T47D (cell line): ENCODE data around the gene C16orf90.
A peak's percentile ranks its signal among the peaks of the same experiment; 100 is the strongest.
"Not testable (repeated sequence)": the region's sequence is repeated elsewhere in the genome, so short reads cannot be mapped to it uniquely, and the experiment has no call there.

Experiments
- DNase-seq, 2 experiments: peaks; one replicate each; pipeline versions ENCODE4 v3.0.0 to v3.0.0-alpha.2; 2011 to 2012; ENCODE audit warnings: low read depth in 1 of 2, low spot score in 1 of 2
- JUND ChIP-seq: IDR thresholded peaks from 2 replicates; pipeline ENCODE4 v1.6.1; 2012; ENCODE audit warnings: low read depth
- in situ Hi-C: cut with HindIII; loops from 2 replicates; pipeline ENCODE4 v1.10.0; 2016; ENCODE audit warnings: low sequenced_read_pairs, low pct_unique_long_range_greater_than_20kb

Gene C16orf90

GRCh38 chr16:3495176-3495575 is at the start of gene C16orf90:
C16orf90 (minus strand) TSS chr16:3495489; CDS start chr16:3495421, 68 bp downstream.
- DNase-seq: no peak
- in situ Hi-C loops: no loop called here
- no peak for TF ChIP-seq JUND

GRCh38 chr16:3542601-3543373 is 47.5 kb upstream of the C16orf90 start:
- no peak for DNase-seq
- in situ Hi-C loops: no loop called here
- no peak for TF ChIP-seq JUND

GRCh38 chr16:3541527-3542155 is 46.4 kb upstream of the C16orf90 start:
- no peak for TF ChIP-seq JUND
- no peak for DNase-seq
- in situ Hi-C loops: no loop called here

GRCh38 chr16:3538222-3538621 is 42.9 kb upstream of the C16orf90 start:
- in situ Hi-C loops: no loop called here
- no peak for TF ChIP-seq JUND
- DNase-seq: no peak

- in situ Hi-C loops: no loop called here
- no peak for DNase-seq
- no peak for TF ChIP-seq JUND
Observed at GRCh38 chr16:3536851-3537250, 41.6 kb upstream of the C16orf90 start.

- in situ Hi-C loops: no loop called here
- DNase-seq: no peak
- TF ChIP-seq JUND: no peak
Observed at GRCh38 chr16:3536271-3536731, 41.0 kb upstream of the C16orf90 start.

GRCh38 chr16:3534126-3534525 is 38.8 kb upstream of the C16orf90 start:
- TF ChIP-seq JUND: no peak

GRCh38 chr16:3532741-3533140 is 37.5 kb upstream of the C16orf90 start:
- no peak for DNase-seq
- TF ChIP-seq JUND: no peak
- in situ Hi-C loops: no loop called here

More at GRCh38 chr16:3534126-3534525, 38.8 kb upstream of the C16orf90 start:
- no peak for DNase-seq
- in situ Hi-C loops: no loop called here

- TF ChIP-seq JUND: no peak
- in situ Hi-C loops: no loop called here
- DNase-seq: no peak
Observed at GRCh38 chr16:3530371-3530914, 35.2 kb upstream of the C16orf90 start.

GRCh38 chr16:3529175-3529574 is 33.9 kb upstream of the C16orf90 start:
- DNase-seq: no peak
- no peak for TF ChIP-seq JUND
- in situ Hi-C loops: no loop called here

- DNase-seq: no peak
- no peak for TF ChIP-seq JUND
- in situ Hi-C loops: no loop called here
Observed at GRCh38 chr16:3528406-3528805, 33.1 kb upstream of the C16orf90 start.

GRCh38 chr16:3527216-3527829 is 32.0 kb upstream of the C16orf90 start:
- in situ Hi-C loops: not testable (repeated sequence)
- peak in 1 of 2 experiments; percentile 80 for DNase-seq

GRCh38 chr16:3525951-3526350 is 30.7 kb upstream of the C16orf90 start:
- in situ Hi-C loops: no loop called here
- TF ChIP-seq JUND: no peak
- DNase-seq: no peak
